ENCODE results near the gene KRTAP7-1. TPM values are rescaled to one million over a fixed set of nuclear protein-coding genes. Genes with fewer than 3 reads are reported as not detected.

The KRTAP7-1 gene
- not detected for polyA plus RNA-seq (ENCODE audit: insufficient read length in 10 of 10)
- long read RNA-seq, donor 1 = 0 reads
- long read RNA-seq, donor 2 = 0 reads
- long read RNA-seq, donor 3 = 0 reads
- long read RNA-seq, donor 4 = 0 reads
- long read RNA-seq, donor 5 = 0 reads
- long read RNA-seq, donor 6 = 0 reads
- long read RNA-seq, donor 7 = 0 reads
- long read RNA-seq, donor 8 = 0 reads
- long read RNA-seq, donor 9 = 0 reads

GRCh38 chr21:30829659-30830058, at the start of gene KRTAP7-1:
Gene KRTAP7-1 (minus strand): TSS chr21:30829759. CDS start chr21:30829698, 61 bp downstream.
- no peak for DNase-seq

- no peak for DNase-seq
Measured at GRCh38 chr21:30874526-30874925, 45.0 kb upstream of the KRTAP7-1 start.

- DNase-seq = no peak
Measured at GRCh38 chr21:30847627-30848500, 18.3 kb upstream of the KRTAP7-1 start.

- no peak for DNase-seq
Measured at GRCh38 chr21:30842990-30843389, 13.4 kb upstream of the KRTAP7-1 start.

- no peak for DNase-seq
Measured at GRCh38 chr21:30839304-30839703, 9.7 kb upstream of the KRTAP7-1 start.

GRCh38 chr21:30838536-30838935, 9.0 kb upstream of the KRTAP7-1 start:
- no peak for DNase-seq

GRCh38 chr21:30831194-30831765, 1.7 kb upstream of the KRTAP7-1 start:
- DNase-seq = no peak

- no peak for DNase-seq
Measured at GRCh38 chr21:30818837-30819610, 10.5 kb downstream of the KRTAP7-1 start.

- DNase-seq = no peak
Measured at GRCh38 chr21:30813174-30813573, 16.4 kb downstream of the KRTAP7-1 start, which contains the start of gene KRTAP8-1. Gene KRTAP8-1 (minus strand): TSS chr21:30813274. CDS start chr21:30813220, 54 bp downstream.

GRCh38 chr21:30800605-30801004, 29.0 kb downstream of the KRTAP7-1 start:
- DNase-seq = no peak

- DNase-seq = no peak
Measured at GRCh38 chr21:30793581-30794314, 35.8 kb downstream of the KRTAP7-1 start.

GRCh38 chr21:30779249-30779648, 50.3 kb downstream of the KRTAP7-1 start:
- no peak for DNase-seq

Other genes with a start within 250 kb of the KRTAP7-1 start
- not detected for gene KRTAP22-2, start 239.4 kb downstream of the KRTAP7-1 start, polyA plus RNA-seq (ENCODE audit: insufficient read length in 10 of 10)
- gene KRTAP6-3, start 237.3 kb downstream of the KRTAP7-1 start, polyA plus RNA-seq (ENCODE audit: insufficient read length in 10 of 10) = not detected
- not detected for gene KRTAP6-2, start 230.9 kb downstream of the KRTAP7-1 start, polyA plus RNA-seq (ENCODE audit: insufficient read length in 10 of 10)
- not detected for gene KRTAP22-1, start 228.7 kb downstream of the KRTAP7-1 start, polyA plus RNA-seq (ENCODE audit: insufficient read length in 10 of 10)
- gene KRTAP6-1, start 215.8 kb downstream of the KRTAP7-1 start, polyA plus RNA-seq (ENCODE audit: insufficient read length in 10 of 10) = not detected
- not detected for gene KRTAP20-1, start 213.3 kb downstream of the KRTAP7-1 start, polyA plus RNA-seq (ENCODE audit: insufficient read length in 10 of 10)
- gene KRTAP20-4, start 209.1 kb downstream of the KRTAP7-1 start, polyA plus RNA-seq (ENCODE audit: insufficient read length in 10 of 10) = not detected
- not detected for gene KRTAP20-2, start 194.6 kb downstream of the KRTAP7-1 start, polyA plus RNA-seq (ENCODE audit: insufficient read length in 10 of 10)
- not detected for gene KRTAP20-3, start 186.9 kb downstream of the KRTAP7-1 start, polyA plus RNA-seq (ENCODE audit: insufficient read length in 10 of 10)
- gene KRTAP21-3, start 111.0 kb downstream of the KRTAP7-1 start, polyA plus RNA-seq (ENCODE audit: insufficient read length in 10 of 10) = not detected
- gene KRTAP21-2, start 82.5 kb downstream of the KRTAP7-1 start, polyA plus RNA-seq (ENCODE audit: insufficient read length in 10 of 10) = not detected
- gene KRTAP21-1, start 74.3 kb downstream of the KRTAP7-1 start, polyA plus RNA-seq (ENCODE audit: insufficient read length in 10 of 10) = not detected
- not detected for gene KRTAP8-1, start 16.5 kb downstream of the KRTAP7-1 start, polyA plus RNA-seq (ENCODE audit: insufficient read length in 10 of 10)
- gene KRTAP11-1, start 51.8 kb upstream of the KRTAP7-1 start, polyA plus RNA-seq (ENCODE audit: insufficient read length in 10 of 10) = not detected
- not detected for gene KRTAP19-8, start 208.7 kb upstream of the KRTAP7-1 start, polyA plus RNA-seq (ENCODE audit: insufficient read length in 10 of 10)

Measured in muscle of back (tissue), 13 donors.